Spleen (tissue), 7 donors: Measurements from ENCODE around the gene HDAC4.

Experiments used
- CTCF ChIP-seq, 11 experiments: fragments of 200-600 bp in 7 of 11; fragments of 450-650 bp in 4 of 11; sonication (generic) in 4 of 11; IDR thresholded peaks in 8 of 11; conservative IDR thresholded peaks in 3 of 11; 1 replicate in 7 of 11; 2 replicates in 4 of 11; pipeline versions ENCODE4 v1.4.0 to v1.8.0; 2016 to 2021; ENCODE audit warnings: antibody characterized with exemption in 11 of 11, inconsistent platforms in 4 of 11, mild to moderate bottlenecking in 1 of 11
- POLR2A ChIP-seq, 3 donors: fragments of 450-650 bp; IDR thresholded peaks; one replicate each; pipeline ENCODE4 v1.5.1; 2017; ENCODE audit warnings: antibody characterized with exemption in 3 of 3, mild to moderate bottlenecking in 1 of 3
- POLR2AphosphoS5 ChIP-seq, 3 donors: sonication (generic); formaldehyde crosslinking; IDR thresholded peaks; one replicate each; pipeline ENCODE4 v1.5.1; 2017; ENCODE audit warnings: antibody characterized with exemption in 3 of 3
- donor health status: DM: no; HTN: no; CAD: no; lungs with moderate emphysema.
- donor health status: DM: no; HTN: no; CAD: no.
- donor health status: DM: no; HTN: no; CAD: no.

GRCh38 chr2:239000500-239001073 lies 400.2 kb downstream of the HDAC4 start:
- no peak for TF ChIP-seq CTCF (IDR thresholded peaks at IDR 0.05 in 8 of 11, conservative IDR thresholded peaks at IDR 0.05 in 3 of 11)
- TF ChIP-seq POLR2AphosphoS5 (IDR thresholded peaks at IDR 0.05): no peak
- no peak for TF ChIP-seq POLR2A (IDR thresholded peaks at IDR 0.05)
